OCI-LY1 (cell line): ENCODE results near the gene DISP2.

Source experiments
- CTCF ChIP-seq: fragments of 200-600 bp; sonication (generic), shearing (Covaris generic); IDR thresholded peaks from 2 replicates; pipeline ENCODE4 v1.5.1; 2017; ENCODE audit warnings: mild to moderate bottlenecking, antibody characterized with exemption, low read length, moderate library complexity, mixed read lengths
- EZH2 ChIP-seq: fragments of 200-600 bp; sonication (generic), shearing (Covaris generic); IDR thresholded peaks from 2 replicates; pipeline ENCODE4 v1.8.0; 2017; ENCODE audit warnings: borderline replicate concordance, mixed run types, mild to moderate bottlenecking, antibody characterized with exemption, low read length, moderate library complexity, mixed read lengths

GRCh38 chr15:40386480-40386879 is 28.5 kb downstream of the DISP2 start:
- TF ChIP-seq CTCF: no peak
- TF ChIP-seq EZH2: no peak
